Stimulated activated CD8-positive, alpha-beta memory T cell treated with anti-CD3 and anti-CD28 coated beads, Interleukin-4, amount 100 ng/mL, for 1 hour (primary cell): ENCODE data around the gene RAD51AP1.

Experiments used
- DNase-seq, 2 donors: peaks; one replicate each; pipeline ENCODE4 v3.0.0-alpha.2; 2020; ENCODE audit warnings: low read depth in 2 of 2, low spot score in 1 of 2

Gene RAD51AP1

GRCh38 chr12:4545195-4545594, 6.5 kb downstream of the RAD51AP1 start:
- no peak for DNase-seq

- DNase-seq: no peak
Measured at GRCh38 chr12:4552191-4552590, 13.5 kb downstream of the RAD51AP1 start.

- no peak for DNase-seq
Measured at GRCh38 chr12:4553943-4554342, 15.3 kb downstream of the RAD51AP1 start.

GRCh38 chr12:4555804-4556203, 17.1 kb downstream of the RAD51AP1 start:
- no peak for DNase-seq

GRCh38 chr12:4556735-4557530, 18.2 kb downstream of the RAD51AP1 start:
- no peak for DNase-seq

GRCh38 chr12:4557586-4557985, 18.9 kb downstream of the RAD51AP1 start:
- DNase-seq: no peak

GRCh38 chr12:4558171-4558570, 19.5 kb downstream of the RAD51AP1 start:
- DNase-seq: no peak

- no peak for DNase-seq
Measured at GRCh38 chr12:4562034-4562657, 23.5 kb downstream of the RAD51AP1 start, which contains the start of gene DYRK4. Gene DYRK4 (plus strand): TSS chr12:4562208. CDS start chr12:4562246, 38 bp downstream.

- no peak for DNase-seq
Measured at GRCh38 chr12:4563336-4563735, 24.6 kb downstream of the RAD51AP1 start.

- no peak for DNase-seq
Measured at GRCh38 chr12:4564818-4565217, 26.1 kb downstream of the RAD51AP1 start.

- no peak for DNase-seq
Measured at GRCh38 chr12:4566474-4566873, 27.8 kb downstream of the RAD51AP1 start.

GRCh38 chr12:4567073-4567881, 28.6 kb downstream of the RAD51AP1 start:
- DNase-seq: no peak

GRCh38 chr12:4569261-4569660, 30.6 kb downstream of the RAD51AP1 start:
- DNase-seq: no peak

GRCh38 chr12:4572680-4573079, 34.0 kb downstream of the RAD51AP1 start:
- DNase-seq: no peak

GRCh38 chr12:4579305-4580102, 40.8 kb downstream of the RAD51AP1 start:
- DNase-seq: no peak

- DNase-seq: no peak
Measured at GRCh38 chr12:4580281-4580688, 41.6 kb downstream of the RAD51AP1 start.

GRCh38 chr12:4584281-4584680, 45.6 kb downstream of the RAD51AP1 start:
- no peak for DNase-seq

GRCh38 chr12:4584896-4585295, 46.2 kb downstream of the RAD51AP1 start:
- DNase-seq: no peak

GRCh38 chr12:4586500-4586899, 47.8 kb downstream of the RAD51AP1 start:
- DNase-seq: no peak

GRCh38 chr12:4587108-4587507, 48.4 kb downstream of the RAD51AP1 start:
- no peak for DNase-seq

GRCh38 chr12:4588916-4589315, 50.2 kb downstream of the RAD51AP1 start:
- DNase-seq: no peak
